ENCODE measurements around the gene CEP152.
A peak's percentile ranks its signal among the peaks of the same experiment; 100 is the strongest.
"Not testable (repeated sequence)": the region's sequence is repeated elsewhere in the genome, so short reads cannot be mapped to it uniquely, and the experiment has no call there.

CEP152 gene

GRCh38 chr15:48802867-48803266, 8.0 kb downstream of the CEP152 start:
- no peak for DNase-seq

GRCh38 chr15:48802257-48802656, 8.6 kb downstream of the CEP152 start:
- DNase-seq, result no peak

DNA sequence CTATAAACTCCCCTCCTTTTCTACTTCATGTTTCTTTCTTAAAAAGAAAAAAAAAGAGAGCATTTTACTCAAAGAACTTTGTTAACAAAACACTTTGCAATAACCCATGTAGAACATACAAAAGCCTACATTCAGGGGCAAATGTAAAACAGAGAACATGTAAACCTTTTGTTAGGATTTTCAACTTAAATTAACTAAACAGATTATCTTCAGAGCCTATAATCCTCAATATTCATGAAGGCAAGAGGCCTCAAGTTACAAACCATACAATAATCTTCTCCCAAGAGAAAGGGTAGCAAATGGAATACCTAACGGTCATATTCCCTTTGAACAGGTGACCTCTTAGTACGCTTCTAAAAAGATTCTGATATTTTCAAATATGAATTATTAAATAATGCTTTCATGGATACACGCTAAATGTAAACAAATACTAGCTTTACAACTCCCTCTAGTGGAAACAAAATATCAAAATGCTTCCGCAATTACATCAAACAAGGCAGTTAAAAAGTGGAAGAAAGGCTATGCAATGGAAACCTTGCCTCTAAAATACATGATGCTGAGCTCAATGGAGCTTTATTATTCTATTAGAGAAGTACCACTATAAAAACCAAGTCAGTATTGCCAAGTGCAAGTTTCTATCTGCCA, 9.9 kb downstream of the CEP152 start:
- DNase-seq, result peak in 1 of 2 experiments; percentile 29

DNA sequence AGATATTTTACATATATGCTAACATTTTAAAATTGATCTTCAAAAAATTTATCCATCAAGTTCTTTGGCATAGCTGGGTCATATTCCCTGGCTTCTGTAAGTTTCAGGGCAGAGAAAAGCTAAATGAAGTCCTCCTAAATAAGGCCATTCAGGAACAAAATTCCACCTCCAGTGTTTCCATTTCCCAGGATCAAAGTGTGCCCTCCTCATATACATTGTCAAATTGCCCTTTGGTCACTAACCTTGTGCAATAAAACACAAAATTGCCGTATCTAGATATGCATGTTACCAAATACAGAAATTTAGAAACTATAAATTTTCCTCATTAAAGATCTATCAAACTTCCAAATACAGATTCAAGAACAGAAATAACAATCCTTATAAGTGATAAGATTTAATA, 10.6 kb downstream of the CEP152 start:
- no peak for DNase-seq

GRCh38 chr15:48798319-48798718, 12.6 kb downstream of the CEP152 start:
- DNase-seq, result no peak

GRCh38 chr15:48796930-48797329, 13.9 kb downstream of the CEP152 start:
- no peak for DNase-seq

GRCh38 chr15:48796521-48796920, 14.3 kb downstream of the CEP152 start:
- DNase-seq, result no peak

DNA sequence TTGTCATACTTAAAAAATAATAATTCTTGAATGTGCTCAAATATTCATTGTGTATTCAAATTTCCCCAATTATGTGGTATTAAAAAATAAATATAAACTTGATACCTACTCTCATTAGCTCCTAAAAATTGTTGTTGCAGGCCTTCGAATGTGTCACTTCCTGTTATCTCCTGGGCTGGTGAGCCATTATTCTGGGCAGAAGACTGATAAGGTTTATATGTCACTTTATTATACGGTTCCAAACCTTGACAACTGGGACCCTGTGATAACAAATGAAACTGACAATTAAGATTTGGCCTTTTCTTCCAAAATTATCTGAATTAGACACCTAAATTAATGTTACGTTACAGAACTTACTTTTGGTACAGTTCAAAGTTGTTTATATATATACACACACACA, 15.0 kb downstream of the CEP152 start:
- no peak for DNase-seq

DNA sequence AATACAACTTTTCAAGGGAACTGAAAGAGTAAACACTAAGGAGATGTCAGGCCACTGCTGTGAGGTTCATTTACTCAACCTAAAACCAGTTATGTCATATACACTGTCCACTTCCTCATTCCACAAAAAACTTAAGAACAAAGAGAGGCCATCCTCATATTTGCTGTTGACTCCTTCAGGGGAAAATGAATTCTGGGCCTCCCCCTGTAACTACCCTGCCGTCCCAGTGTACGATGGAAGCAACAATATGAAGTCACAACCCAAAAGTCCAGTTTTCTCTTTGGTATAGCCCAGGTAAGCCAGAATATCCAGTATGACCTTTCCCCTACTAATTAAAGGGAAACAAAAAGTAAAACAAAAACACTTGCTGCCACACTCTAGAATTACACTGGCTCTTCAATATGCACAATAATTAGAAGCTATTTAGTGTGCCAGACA, 16.2 kb downstream of the CEP152 start:
- DNase-seq, result no peak

GRCh38 chr15:48792408-48792807, 18.5 kb downstream of the CEP152 start:
- no peak for DNase-seq

GRCh38 chr15:48790466-48791115, 20.3 kb downstream of the CEP152 start:
- DNase-seq, result not testable (repeated sequence)

DNA sequence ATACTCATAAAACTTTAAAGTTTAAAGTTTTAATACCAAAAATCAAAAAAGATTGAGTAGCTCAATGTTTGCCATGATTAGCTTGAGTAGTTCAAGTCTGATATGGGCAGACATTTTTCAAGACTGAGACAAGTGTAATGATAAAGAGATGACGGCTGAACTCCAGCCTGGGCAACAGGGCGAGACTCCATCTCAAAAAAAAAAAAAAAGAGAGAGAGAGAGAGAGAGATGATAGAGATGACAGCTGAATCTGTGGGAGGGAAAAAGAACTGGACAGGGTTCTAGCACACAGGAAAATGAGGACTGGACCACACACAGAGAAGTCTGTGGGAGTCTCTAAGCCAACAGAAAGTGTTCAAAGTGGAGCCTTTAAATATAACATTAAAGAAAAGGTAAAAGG, 25.2 kb downstream of the CEP152 start:
- DNase-seq, result no peak

DNA sequence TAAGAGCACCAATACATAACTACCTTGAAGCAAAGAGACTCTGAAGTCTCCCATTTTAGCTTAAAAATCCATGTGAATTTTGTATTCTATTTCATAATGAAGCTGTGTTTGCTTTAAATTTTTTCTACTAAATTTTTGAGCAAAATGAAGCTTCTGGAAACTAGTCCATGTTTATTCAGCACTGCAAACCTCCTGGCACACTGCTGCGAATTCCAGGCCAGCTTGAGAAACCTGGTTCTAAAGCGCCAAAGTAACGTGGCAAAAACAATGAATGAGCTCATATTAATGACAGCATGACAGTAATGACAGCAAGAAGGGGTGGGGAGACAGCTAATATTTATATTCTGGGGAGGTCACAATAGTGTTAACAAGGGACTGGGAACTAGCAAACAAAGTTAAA, 25.7 kb downstream of the CEP152 start:
- no peak for DNase-seq

DNA sequence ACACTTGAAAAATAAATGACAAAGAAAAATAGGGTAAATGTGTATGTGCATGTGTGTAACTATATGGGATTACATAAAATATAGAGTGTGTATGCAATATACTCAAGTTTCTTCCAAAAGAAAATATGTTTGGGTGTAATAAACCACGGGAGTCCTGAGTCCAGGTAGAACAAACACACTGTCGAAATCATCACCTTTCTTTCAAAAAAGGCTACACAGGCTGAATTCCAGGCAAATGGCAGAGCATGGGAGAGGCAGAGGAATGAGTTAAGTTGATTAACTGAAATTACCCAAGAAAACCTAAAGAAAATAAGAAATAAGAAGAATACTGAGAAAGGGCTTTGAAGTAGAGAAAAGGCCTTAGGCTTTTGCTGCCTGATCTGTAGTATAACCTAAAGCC, 26.1 kb downstream of the CEP152 start:
- DNase-seq, result no peak

DNA sequence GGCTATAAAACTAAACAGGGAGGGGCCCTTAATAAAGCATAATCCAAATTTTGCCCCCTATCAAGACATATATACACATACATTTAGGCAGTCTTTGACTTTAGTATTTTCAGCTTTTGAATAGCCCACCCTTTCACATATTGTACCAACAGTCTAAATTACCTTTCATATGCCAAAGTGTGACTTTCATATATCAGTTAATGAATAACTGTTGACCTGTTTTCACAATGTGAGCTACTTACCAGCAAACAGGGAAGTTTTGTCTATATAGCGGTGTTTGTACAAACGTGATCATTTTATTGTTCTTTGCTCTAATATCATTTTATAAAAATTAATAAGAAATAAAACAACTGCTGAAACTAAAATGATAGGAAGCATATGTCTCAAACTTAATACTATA, 28.0 kb downstream of the CEP152 start:
- no peak for DNase-seq

DNA sequence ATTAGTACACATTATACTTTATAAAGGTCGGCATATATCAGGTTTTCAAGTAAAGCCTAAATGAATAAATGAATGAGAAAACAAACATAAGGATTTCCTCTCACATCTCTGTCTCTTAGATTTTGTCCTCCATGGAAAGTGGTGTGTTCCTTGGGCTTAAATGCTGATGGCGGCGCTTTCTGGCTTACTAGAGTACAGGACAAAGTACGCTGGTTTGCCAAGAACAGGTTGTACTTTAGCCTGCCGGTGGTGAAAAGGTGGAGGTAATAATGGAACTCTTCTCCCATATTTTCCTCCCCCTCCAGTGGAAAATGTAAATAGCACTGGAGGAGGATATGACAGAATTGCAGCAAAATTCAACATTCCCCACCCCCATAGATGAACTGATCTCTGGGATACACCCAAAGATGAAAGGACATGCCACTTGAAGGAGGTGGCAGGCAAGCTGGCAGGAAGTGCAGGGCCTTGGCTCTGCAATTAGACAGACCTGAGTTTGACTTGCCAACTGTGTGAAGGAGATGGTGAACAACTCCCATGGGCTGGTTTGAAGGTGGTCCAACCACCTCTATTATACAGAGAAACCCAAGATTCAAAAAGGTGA, 29.3 kb downstream of the CEP152 start:
- DNase-seq, result no peak

- DNase-seq, result no peak
These were observed 29.9 kb downstream of the CEP152 start for GRCh38 chr15:48781017-48781416.

GRCh38 chr15:48778331-48778730, 32.5 kb downstream of the CEP152 start:
- DNase-seq, result no peak

- DNase-seq, result no peak
These were observed 33.1 kb downstream of the CEP152 start for GRCh38 chr15:48777645-48778330.

DNA sequence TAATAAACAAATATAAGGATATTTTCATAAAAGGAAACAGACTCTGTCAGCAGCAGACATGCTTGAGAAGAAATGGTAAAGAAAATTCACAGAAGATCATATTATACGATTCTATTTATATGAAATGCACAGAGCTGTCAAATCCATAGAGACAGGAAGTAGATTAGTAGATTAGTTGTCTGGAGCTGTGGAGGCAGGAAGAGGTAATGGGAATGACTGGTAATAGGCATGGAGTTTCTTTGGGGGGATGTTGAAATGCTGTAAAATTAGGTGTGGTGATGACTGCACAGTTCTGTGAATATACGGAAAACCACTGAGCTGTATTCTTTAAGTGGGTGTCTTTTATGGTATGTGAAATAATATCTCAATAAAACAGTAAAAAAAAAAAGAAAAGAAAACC, 35.3 kb downstream of the CEP152 start:
- DNase-seq, result no peak

GRCh38 chr15:48774484-48774883, 36.4 kb downstream of the CEP152 start:
- no peak for DNase-seq

DNA sequence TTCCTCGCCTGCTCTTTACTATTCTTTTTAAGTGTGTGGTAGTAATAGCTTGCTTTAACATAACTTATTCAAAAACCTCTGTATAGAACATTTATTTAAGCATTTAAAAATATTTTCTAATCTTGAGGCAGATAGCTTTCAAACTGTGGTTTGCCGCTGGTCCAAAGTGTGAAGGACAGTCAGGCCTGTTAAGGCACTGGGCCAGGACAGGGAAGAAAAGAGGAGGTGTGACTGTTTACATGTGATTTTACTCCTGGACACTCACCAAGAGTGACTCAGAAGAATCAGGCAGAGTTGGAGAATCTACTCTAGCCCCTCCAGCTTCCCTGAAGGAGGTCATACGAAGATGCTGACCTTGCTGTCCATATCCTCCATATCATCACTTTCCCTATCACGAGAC, 44.7 kb downstream of the CEP152 start:
- no peak for DNase-seq

DNA sequence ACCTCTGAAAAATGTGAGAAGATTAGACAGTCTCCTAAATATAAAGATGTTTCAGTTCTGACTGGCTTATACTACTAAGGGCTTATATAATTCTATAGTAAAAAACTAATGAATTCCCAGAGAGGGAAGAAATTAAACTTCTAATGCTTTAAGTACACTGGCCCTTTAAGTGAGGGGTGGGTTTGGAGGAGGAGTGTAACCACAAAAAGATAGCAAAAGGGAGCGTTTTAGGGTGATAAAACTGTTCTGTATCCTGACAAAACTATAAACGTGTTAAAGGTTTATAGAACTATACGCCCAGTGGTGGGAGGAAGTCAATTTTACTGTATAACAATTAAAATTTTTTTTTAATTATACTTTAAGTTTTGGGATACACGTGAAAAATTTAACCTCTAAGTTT, 45.8 kb downstream of the CEP152 start:
- DNase-seq, result no peak
